Testis (tissue), 3 donors: ENCODE measurements around the gene MYL10. TPM values are rescaled to one million over a fixed set of nuclear protein-coding genes. Genes with fewer than 3 reads are reported as not detected.

ENCODE experiments used
- DNase-seq: peaks from one replicate; pipeline ENCODE4 v3.0.0-alpha.2; 2019
- H3K27ac ChIP-seq, 2 donors: fragments of 200-600 bp; sonication (generic); one replicate each; pipeline ENCODE4 v1.5.1; 2019
- H3K27me3 ChIP-seq: fragments of 200-600 bp; sonication (generic); one replicate; pipeline ENCODE4 v1.5.1; 2019
- H3K36me3 ChIP-seq: fragments of 200-600 bp; sonication (generic); one replicate; pipeline ENCODE4 v1.5.1; 2017; ENCODE audit warnings: low read depth; ENCODE audit errors: missing control alignments
- H3K4me1 ChIP-seq: fragments of 200-600 bp; sonication (generic); one replicate; pipeline ENCODE4 v1.5.1; 2019
- H3K4me3 ChIP-seq, 2 donors: fragments of 200-600 bp; sonication (generic); one replicate each; pipeline ENCODE4 v1.5.1; 2017 to 2019
- H3K9me3 ChIP-seq: fragments of 200-600 bp; sonication (generic); one replicate; pipeline ENCODE4 v1.5.1; 2017
- POLR2A ChIP-seq: fragments of 450-650 bp; IDR thresholded peaks from one replicate; pipeline ENCODE4 v1.6.1; 2017; ENCODE audit warnings: antibody characterized with exemption, mild to moderate bottlenecking, moderate library complexity
- WGBS, 2 donors: methylation state at CpG; one replicate each; pipeline ENCODE4 v1.1.5; 2018; 5-methylcytosine and 5-hydroxymethylcytosine counted together
- intact Hi-C: fragments of 100-400 bp; cut with DNase I; formaldehyde crosslinking; loops from one replicate; pipeline ENCODE4 v1.15.1; 2023; ENCODE audit warnings: low total_unique reads
- polyA plus RNA-seq: library from polyadenylated mRNA; stranded (reverse); fragments of 350-450 nt; fragmentation: Illumina TruSeq; extraction: RNeasy Lipid Tissue Mini Kit (QIAGEN cat#74804); gene quantifications from one replicate; pipeline ENCODE4 v1.2.3, GENCODE V29; 2014; ENCODE audit warnings: low read depth, low replicate concordance; ENCODE audit not compliant: insufficient read depth
- total RNA-seq, 2 donors: library from RNA; depleted of rRNA; stranded (reverse); fragments of >200 nt; gene quantifications; one replicate each; pipeline ENCODE4 v1.2.3, GENCODE V29; 2016
- TF ChIP-seq, protein P1 (sequence below), 3 experiments: fragments of 450-650 bp in 2 of 3; fragments of 200-600 bp in 1 of 3; sonication (generic) in 1 of 3; IDR thresholded peaks; one replicate each; pipeline ENCODE4 v1.5.1; 2016 to 2019; ENCODE audit warnings: antibody characterized with exemption in 3 of 3, mild to moderate bottlenecking in 2 of 3, moderate library complexity in 1 of 3

The MYL10 gene
- total and polyA plus RNA-seq, 3 donors from 2014 or later, result not detected

DNA sequence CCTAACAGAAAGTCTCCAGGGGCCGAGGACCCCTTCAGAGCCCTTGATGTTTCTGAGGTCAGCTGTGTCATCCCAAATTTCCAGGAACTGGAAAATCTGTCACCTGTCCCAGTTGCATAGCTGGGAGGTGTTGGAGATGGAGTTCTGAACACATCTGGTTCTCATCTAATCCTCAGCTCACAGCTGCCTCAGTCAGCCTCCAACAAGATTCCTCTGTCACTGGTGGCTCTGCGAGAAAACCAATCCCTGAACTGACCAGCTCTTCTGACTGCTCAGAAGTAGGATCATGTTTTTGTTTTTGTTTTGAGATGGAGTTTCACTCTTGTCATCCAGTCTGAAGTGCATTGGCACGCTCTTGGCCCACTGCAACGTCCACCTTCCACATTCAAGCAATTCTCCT, 37.6 kb upstream of the MYL10 start:
- WGBS, 2 donors, result 85 to 90% methylated on average over 4 of the region's 4 CpGs
- intact Hi-C loops, result no loop called here

DNA sequence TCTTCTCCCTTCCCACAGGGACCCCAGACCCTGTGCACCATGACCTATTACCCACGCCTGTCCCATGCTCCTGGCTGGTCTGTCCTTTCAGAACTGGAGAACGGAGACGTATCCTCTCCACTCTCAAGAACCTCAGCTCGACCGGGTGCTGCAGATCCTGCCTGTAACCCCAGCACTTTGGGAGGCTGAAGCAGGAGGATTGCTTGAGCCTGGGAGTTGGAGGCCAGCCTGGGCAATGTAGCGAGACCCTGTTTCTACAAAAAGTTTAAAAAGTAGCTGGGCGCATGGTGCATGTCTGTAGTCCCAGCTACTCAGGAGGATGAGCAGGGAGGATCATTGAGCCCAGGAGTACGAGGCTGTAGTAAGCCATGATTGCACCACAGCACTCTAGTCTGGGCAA, 37.2 kb upstream of the MYL10 start:
- H3K9me3 ChIP-seq, result no peaks in the 10 kb centered on the region
- no peaks in the 10 kb centered on the region for H3K27me3 ChIP-seq
- 80 to 91% methylated on average over 6 to 8 of the region's 8 CpGs for WGBS, 2 donors
- TF ChIP-seq, protein P1, sequence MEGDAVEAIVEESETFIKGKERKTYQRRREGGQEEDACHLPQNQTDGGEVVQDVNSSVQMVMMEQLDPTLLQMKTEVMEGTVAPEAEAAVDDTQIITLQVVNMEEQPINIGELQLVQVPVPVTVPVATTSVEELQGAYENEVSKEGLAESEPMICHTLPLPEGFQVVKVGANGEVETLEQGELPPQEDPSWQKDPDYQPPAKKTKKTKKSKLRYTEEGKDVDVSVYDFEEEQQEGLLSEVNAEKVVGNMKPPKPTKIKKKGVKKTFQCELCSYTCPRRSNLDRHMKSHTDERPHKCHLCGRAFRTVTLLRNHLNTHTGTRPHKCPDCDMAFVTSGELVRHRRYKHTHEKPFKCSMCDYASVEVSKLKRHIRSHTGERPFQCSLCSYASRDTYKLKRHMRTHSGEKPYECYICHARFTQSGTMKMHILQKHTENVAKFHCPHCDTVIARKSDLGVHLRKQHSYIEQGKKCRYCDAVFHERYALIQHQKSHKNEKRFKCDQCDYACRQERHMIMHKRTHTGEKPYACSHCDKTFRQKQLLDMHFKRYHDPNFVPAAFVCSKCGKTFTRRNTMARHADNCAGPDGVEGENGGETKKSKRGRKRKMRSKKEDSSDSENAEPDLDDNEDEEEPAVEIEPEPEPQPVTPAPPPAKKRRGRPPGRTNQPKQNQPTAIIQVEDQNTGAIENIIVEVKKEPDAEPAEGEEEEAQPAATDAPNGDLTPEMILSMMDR (IDR thresholded peaks at IDR 0.05), result no peak
- TF ChIP-seq POLR2A, result no peak
- H3K4me1 ChIP-seq, result no peaks in the 10 kb centered on the region
- H3K36me3 ChIP-seq, result no peaks in the 10 kb centered on the region
- no peak for DNase-seq
- H3K4me3 ChIP-seq, result no peak overlapping the region
- H3K27ac ChIP-seq, result no peak overlapping the region
- intact Hi-C loops, result no loop called here

More for the DNA sequence above, 37.6 kb upstream of the MYL10 start:
- no peaks in the 10 kb centered on the region for H3K27me3 ChIP-seq
- no peak for DNase-seq
- H3K27ac ChIP-seq, result no peak overlapping the region
- TF ChIP-seq, protein P1 (IDR thresholded peaks at IDR 0.05), result no peak
- TF ChIP-seq POLR2A, result no peak
- H3K36me3 ChIP-seq, result no peaks in the 10 kb centered on the region
- H3K4me1 ChIP-seq, result no peaks in the 10 kb centered on the region
- H3K9me3 ChIP-seq, result no peaks in the 10 kb centered on the region
- no peak overlapping the region for H3K4me3 ChIP-seq

DNA sequence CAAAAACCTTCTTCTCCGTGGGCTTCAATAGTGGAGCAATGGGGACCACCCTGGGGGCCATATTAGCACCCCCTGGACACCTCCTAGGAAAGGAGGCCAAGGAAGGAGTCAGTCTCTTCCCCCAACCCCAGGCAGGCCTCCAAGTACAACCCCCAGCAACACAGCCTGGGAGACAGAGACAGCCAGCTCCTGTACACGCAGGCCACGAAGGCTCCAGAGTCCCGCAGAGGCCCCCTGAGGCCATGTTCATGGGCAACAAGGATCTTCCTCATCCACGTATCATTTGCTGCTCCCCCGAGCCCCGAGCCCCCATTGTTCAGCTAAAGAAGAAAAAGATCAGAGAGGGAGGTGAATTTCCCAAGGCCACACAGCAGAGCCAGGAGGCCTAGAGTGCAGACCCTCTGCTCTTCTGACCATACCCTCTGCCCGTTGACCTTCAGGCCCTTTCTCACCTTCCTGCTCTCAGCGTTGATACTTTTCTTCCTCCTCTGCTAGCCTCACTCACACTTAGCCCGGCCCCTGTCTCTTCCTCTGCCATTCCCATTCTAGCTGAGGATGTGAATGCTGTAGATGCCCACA, 35.9 kb upstream of the MYL10 start:
- Histone ChIP-seq H3K36me3 (no peaks in the 10 kb centered on the region), H3K27me3 (no peaks in the 10 kb centered on the region), H3K9me3 (no peaks in the 10 kb centered on the region), H3K4me3 (no peak overlapping the region), H3K27ac (no peak overlapping the region), H3K4me1 (no peaks in the 10 kb centered on the region)
- intact Hi-C loops, result no loop called here
- DNase-seq, result no peak
- 82% methylated on average over 10 of the region's 10 CpGs for WGBS, 2 donors
- TF ChIP-seq, protein P1 (IDR thresholded peaks at IDR 0.05), result no peak

DNA sequence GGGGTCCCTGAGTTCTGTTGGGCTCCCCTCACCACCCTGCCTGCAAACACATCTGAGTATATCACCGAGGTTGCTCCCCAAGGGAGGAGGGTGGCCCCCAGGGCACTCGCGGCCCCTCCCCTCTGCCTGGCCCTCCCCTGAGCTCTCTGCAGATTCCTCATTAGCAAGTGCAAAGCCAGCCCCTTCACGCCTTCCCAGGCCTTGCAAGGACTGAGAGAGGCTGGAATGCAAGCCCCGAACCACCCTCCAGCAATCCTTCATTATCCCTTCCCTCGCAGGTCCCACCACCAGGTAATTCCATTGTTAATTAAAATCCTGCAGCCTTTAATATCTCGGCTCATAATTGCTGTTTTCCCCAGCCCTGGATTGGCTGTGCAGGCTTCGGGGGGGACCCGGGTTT, 35.3 kb upstream of the MYL10 start:
- Histone ChIP-seq H3K36me3 (no peaks in the 10 kb centered on the region), H3K9me3 (no peaks in the 10 kb centered on the region), H3K4me3 (no peak overlapping the region), H3K4me1 (no peaks in the 10 kb centered on the region), H3K27me3 (no peaks in the 10 kb centered on the region), H3K27ac (no peak overlapping the region)
- TF ChIP-seq POLR2A, result no peak
- TF ChIP-seq, protein P1 (IDR thresholded peaks at IDR 0.05), result no peak
- no peak for DNase-seq
- WGBS, 2 donors, result 63 to 75% methylated on average over 6 to 9 of the region's 9 CpGs
- intact Hi-C loops, result no loop called here

DNA sequence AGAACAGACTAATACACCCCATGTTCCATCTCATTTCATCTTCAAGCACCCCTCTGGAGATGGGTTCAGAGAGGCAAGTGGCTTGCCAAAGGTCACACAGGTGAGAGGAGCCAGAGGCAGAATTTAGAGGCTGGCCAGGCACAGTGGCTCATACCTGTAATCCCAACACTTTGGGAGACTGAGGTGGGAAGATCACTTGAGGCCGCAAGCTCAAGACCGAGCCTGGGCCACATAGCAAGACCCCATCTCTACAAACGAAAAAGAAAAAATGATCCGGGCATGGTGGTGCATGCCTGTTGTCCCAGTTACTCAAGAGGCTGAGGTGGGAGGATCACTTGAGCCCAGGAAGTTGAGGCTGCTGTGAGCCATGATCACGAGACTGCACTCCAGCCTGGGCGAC, 34.7 kb upstream of the MYL10 start:
- Histone ChIP-seq H3K27me3 (no peaks in the 10 kb centered on the region), H3K9me3 (no peaks in the 10 kb centered on the region), H3K4me3 (no peak overlapping the region), H3K27ac (no peak overlapping the region), H3K4me1 (no peaks in the 10 kb centered on the region), H3K36me3 (no peaks in the 10 kb centered on the region)
- WGBS, 2 donors, result 94 to 96% methylated on average over 6 of the region's 6 CpGs
- no peak for TF ChIP-seq POLR2A
- TF ChIP-seq, protein P1 (IDR thresholded peaks at IDR 0.05), result no peak
- no peak for DNase-seq
- intact Hi-C loops, result no loop called here
